HG02981 (cell line): ENCODE measurements around the gene DROSHA.

ENCODE experiments used
- ATAC-seq: cut with Tn5 transposase; IDR thresholded peaks from one replicate; pipeline ENCODE4 v1.9.1; 2021; ENCODE audit warnings: mild to moderate bottlenecking, moderate library complexity; ENCODE audit not compliant: unreplicated experiment

DROSHA gene

DNA sequence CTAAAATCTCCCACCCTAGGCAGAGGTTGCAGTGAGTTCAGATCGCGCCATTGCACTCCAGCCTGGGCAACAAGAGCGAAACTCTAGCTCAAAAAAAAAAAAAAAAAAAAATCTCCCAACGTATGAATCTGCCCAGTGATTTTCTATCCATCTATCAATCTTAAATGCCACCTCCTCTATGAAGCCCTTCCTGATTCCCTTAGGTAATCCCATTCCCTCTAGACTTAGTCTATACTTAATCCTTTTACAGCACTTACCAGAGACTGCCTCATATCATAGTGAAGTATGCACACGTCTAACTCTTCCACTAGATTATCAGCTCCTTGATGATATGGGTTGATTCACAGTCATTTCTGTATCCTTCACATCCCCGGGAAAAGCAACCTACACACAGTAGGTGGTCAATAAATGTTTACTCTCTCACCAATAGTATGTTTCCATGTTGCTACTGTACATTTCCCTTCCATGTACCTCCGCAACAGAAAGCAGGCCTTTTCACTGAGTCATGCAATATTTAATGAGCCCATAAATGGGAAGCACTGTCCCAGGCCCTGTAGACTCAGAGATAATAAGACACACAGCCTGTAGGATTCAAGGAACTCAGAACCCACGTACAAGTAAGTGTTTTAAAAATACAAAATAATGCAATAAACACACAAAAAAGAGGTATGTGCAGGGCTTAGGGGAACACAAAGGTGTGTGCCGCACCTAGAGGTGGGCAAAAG lies 1.2 kb downstream of the DROSHA start:
- ATAC-seq = no peak

DNA sequence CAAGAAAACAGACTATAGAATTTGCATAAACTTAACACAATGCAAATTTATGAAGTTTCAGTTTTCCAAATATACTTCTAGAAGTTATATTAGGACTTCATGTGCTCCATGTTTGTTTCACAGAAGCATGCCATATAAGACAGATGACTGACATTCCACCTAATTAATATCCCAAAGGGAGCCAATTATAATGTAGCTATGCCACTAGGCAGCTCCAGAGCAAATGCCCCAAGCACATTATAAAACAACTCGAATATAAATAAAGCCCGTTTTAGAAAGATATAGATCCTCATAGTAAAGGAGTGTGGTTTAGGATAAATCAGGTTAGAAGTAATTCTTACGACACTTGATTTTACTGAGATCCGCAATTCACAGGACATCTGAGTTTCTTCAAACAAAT lies 8.9 kb downstream of the DROSHA start:
- ATAC-seq = no peak

DNA sequence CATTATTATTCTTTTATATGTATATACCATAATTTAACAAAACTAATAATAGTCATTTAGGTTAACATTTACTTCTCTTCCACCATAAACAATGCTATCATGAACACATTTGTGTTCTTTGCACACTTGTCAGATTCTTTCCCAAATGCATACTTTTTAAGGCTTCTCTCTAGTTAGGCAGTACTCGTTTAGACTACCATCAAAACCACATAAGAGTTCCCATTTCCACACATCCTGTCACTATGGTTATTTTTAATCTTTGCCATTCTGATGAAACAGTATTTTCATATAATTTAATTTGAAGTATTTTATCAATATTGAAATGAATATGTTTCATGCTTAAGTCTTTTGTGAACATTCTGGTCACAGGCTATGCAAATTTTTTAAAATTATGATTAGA lies 15.1 kb downstream of the DROSHA start:
- ATAC-seq = no peak

DNA sequence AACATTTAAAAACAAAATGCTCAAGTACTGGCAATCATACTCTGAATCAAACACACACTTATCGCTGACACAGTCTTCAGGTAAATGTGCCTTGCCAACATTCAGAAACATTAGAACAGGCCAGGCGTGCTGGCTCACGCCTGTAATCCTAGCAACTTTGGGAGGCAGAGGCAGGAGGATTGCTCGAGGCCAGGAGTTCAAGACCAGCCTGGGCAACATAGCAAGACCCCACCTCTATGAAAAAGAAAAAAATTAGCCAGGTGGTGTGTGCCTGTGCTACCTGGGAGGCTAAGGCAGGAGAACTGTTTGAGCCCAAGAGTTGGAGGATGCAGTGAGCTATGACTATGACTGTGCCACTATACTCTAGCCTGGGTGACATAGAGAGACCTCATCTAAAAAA lies 20.6 kb downstream of the DROSHA start:
- no peak for ATAC-seq

DNA sequence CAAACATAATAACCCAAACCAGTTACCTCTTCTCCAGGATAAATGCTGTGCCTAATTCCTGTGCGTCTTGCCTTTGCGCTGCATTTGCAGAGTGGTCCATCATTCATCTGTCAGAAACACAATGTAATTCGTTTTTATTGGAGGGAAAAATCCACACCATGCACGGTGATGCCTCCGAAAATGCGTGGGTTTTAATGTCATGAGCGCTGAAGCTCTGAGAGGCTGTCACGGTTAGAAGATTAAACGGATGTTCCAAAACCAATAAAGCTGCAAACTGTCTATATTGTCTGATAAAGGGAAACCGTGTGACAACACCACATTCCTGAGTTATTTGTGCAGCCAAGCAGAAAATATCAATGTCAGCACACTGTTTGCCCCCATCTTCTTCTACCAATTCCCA lies 27.4 kb downstream of the DROSHA start:
- ATAC-seq = no peak

DNA sequence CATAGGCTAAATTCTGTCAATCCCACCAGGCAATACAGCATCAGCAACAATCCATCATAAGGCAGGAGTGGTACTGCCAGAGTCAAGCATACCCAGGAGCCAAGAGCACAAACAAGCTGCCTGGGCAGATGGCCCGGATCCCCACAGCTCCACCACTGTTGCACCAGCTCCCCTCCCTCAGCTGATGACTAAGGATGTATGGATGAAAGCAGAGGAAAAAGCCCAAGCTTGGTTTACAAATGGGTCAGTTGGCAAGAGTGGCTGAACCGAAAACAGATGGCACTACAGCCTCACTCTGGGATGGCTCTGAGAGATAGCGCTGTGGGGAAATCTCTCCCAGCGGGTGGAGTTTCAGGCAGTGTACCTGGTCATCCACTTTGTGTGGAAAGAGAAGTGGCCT lies 29.4 kb downstream of the DROSHA start:
- ATAC-seq = no peak

DNA sequence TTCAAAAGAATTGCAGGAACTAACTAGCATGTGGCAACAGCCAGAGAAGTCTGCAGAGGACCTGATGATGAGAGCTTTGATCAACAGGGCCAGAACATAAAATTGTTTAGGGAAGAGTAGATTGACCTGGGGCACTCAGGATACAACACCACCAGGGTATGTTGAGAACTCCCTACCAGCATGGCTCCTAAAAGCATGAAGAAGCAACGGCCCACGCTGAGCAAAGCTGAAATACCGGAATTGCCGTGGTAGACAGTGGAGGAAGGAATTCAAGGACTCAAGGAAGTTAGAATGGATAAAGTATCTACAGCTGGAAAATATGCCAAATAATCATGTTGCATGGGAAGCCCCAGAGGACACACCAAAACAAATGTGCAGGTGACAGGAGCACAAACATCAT lies 31.6 kb downstream of the DROSHA start:
- ATAC-seq = no peak

DNA sequence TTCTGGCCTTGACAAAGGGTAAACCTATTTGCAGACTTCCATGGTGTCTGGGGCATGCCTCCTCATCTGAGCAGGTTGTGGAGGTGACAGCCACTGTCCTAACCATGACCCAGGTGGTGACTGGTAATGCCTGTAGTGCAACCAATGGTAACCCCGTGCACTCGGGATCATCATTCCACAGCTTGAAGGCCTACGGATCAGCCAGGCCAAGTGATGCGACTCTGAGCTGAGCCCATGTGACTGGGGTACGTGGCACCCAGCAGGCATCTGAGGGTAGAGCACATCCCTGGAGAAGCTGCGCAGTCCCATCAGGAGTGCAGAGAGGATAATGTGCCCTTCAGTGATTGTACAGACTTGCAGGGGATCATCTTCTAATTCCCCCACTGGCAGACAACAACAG lies 35.0 kb downstream of the DROSHA start:
- no peak for ATAC-seq

DNA sequence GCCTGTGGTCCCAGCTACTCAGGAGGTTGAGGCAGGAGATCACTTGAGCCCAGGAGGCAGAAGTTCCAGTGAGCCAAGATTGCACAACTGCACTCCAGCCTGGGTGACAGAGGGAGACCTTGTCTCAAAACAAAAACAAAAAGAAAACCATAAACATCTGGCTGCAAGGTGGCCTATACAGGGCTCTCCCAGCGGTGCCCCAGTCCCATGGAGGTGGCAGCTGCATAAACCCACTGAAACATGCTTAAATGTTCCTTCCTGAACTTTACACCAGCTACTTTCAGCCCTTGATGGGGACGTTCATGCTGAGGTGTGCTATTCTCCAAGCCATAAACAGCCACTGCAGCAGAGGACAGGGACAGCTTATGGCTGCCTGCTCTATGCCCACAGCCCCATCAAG lies 35.6 kb downstream of the DROSHA start:
- no peak for ATAC-seq

DNA sequence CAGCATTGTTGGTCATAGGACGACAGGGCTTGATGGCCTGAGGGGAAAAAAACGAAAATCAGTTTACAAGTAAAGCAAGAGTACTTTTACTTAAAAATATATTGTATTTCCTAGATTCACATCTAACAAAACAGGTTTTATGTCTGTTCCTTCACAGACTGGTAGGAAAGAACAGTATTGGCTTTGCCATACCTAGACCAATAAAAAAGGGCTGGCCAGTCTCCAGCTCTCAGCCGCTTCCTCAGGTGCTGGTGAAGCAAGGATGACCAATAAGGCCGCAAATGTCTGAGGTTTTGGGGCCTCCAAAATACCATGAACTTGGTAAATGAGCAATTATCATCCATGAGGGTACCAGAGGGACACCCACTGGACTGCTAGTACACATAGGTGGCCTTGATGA lies 36.6 kb downstream of the DROSHA start:
- no peak for ATAC-seq

DNA sequence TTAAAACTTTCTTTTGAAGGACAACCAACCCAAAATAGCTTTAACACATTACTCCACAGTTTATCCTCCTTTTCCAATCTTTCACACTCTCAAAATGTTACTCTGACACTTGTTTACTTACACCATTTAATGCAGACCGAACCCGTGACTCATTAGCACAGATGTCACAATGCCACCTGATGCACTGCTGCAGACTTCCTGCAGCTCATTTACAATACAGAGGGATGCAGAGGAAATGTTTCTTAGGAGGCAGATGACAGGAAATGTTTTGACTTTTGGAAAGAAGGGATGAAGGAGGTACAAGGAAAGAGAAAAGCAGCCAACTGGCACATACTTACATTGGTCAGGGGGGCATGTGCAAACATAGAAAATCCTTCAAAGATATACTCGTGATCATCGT lies 39.0 kb downstream of the DROSHA start:
- ATAC-seq = no peak

DNA sequence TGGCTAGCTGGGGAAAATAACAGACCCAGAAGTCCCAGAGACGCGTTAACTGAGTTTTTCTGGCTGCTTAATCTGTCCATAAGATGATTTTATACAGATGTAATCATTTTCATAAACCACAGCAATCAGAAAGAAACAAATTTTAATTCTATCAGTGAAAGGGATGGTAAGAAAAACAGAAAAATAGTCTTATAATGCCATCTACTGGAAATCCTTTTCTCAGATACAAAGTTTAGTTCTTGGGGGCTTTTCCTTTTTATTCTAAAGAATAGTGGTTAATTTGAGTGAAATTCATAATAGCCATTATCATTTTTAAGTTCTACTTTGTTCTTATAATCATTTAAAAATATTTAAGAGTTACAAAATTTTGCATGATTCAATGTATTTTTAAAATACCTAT lies 44.4 kb downstream of the DROSHA start:
- ATAC-seq = no peak

DNA sequence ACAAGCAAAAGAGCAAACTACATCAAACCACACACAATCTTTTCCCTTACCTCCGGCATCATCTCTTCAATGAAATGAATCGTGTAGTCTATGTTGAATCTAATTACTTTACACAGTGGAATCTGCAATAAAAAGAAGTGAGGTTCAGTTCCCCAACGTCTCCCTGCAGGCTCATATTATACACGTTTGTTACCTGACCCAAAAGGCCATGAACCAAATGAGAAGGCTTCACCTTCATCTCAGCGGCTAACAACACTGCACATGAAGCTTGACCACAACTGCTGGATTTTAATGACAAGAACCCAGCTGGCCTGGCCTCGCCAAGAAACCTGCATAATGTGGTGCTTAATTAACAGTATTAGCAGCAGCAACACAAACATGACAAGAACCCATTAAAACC lies 45.5 kb downstream of the DROSHA start:
- ATAC-seq = no peak

DNA sequence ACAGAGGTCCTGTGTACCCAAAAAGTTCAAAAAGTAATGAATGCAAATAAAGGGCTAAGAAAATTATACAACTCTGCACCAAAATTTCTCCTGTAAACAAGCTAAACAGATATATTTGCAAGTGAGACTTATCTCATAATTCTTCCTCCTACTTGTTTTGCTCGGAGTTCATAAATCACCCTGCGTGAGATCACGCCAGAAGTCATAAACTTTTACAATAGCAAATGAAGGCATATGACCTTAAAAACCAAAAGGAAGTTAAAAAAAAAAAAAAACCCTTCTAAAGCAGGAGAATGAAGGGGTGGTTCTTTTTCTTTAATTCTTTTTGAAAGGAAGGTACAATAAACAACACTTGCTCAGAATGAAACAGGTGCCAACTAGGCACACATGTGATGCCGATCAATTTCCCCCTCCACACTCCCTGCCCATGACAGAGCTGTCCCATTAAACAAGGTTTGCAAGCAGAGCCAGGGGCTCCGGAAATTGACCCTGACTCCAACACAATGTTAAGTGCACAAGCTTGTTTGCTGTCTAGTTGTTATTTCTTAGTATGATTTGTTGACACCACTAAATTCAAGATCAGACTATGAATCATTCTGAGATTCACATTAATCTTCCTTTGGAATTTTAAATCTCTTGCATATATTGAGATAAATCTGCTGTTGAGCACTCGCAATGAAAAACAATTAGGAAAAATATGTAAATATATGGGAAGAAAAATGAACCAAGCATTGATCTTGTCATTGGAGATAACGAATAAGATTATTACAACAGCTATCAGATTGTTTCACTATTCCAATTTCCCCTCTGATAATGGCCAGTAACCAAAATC lies 46.3 kb downstream of the DROSHA start:
- ATAC-seq = no peak

DNA sequence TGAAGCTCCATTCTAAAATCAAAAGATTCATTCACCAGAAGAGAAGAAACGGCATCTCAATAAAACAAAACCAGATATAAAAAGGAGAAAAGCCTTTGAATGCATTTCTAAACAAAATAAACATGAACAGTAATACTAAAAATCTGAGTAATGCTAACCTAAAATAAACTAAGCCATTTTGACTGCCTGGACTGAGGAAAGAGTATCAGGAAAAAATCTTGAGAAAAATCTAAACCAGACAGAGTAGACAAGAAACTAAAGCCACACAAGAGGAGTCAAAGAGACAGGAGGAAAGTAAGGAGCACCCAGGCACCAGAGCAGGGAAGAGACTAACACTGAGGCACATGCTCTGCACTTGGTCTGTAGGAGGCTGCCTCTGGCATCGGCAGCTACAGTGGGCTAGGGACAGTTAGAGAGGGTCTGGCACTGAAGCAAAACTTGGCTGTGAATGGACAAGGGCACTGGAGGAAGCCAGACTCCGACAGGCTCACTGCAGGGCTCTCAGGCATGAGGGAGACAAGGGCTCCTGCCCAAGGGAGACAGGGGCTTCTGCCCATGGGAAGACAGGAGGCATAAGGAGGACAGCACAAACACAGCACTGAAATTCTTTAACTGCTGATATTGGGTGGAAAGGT lies 50.2 kb downstream of the DROSHA start:
- no peak for ATAC-seq

DNA sequence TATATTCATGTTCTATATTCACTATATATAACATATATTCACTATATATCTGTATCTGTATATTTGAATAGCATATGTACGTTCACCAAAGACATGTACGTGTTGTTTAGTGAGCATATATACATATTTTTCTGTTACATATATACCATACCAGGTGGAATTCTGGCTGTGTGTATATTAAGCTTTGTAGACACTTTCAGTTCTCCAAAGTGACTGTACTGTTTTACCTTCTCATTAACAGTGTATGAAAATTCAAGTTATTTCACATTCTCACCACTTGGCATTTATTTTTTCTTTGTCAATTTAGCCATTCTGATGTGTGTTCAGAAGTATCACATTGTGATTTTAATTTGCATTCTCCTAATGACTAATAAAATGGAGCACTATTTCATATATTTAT lies 52.2 kb downstream of the DROSHA start:
- no peak for ATAC-seq

DNA sequence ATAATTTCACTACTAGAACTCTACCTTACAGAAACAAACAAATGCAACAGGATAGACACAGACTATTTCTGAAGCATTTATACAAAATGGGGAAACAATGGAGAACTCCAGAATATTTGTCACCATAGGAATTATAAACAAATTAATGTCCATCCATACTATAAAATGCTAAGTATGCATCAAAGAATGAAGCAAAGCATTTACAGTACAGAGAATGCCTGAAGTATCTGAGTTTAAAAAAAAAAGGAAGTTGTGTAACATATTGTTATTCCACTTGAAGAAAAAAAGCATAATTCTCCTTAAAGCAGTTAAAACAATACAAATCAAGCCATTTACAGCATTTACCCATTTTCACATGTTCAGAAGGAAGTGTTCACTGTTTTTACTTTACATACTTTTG lies 53.0 kb downstream of the DROSHA start:
- no peak for ATAC-seq

DNA sequence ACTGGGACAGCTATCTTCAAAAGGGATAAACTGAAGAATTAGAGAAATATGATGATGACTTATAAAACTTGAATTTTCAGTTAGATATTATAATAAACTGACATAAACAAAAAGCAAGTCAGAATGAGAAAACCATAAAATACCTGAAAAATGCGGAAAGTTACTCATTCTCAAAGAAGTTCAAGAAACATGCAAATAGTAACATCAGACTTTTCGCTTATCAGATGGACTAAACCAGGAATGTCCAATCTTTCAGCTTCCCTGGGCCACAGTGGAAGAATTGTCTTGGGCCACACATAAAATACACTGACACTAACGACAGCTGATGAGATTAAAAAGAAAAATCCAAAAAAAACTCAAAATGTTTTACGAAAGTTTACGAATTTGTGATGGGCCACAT lies 53.9 kb downstream of the DROSHA start:
- no peak for ATAC-seq

DNA sequence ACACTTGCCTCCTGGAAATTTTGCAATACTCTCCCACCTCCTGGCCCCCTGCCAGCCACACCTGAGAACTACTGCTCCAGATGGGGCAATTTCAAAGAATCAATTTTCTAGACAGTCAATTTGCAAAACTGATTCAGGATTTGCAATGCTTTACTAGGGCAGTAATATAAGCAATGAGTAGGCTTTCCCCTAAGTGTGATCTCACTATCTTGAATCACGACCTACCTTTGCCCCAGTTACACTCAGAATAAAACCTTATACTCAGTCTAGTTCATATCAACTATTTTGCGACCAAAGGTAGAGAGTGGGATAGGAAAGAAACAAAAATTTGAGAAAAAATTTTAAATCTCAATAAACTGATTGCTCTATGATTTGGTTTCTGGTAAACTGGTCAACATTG lies 54.4 kb downstream of the DROSHA start:
- ATAC-seq = no peak

DNA sequence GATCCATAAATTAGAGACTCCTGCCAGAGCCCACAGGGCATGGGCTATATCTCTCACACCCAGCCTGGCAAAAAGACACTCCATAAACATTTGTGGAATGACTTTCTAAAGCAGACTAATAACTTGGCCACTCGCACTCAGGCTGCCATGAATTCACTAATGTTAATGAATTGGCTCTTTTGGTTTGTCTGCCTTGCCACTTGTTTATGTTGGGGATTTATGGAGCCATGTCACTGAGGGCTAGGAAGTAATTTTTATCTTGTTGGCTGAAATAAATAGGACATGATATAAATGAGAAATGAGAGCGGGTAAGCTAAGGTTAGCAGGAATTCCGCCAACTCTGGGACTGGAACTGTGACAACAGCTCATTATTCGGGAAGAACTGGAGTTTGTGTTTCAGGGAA lies 55.2 kb downstream of the DROSHA start:
- no peak for ATAC-seq

DNA sequence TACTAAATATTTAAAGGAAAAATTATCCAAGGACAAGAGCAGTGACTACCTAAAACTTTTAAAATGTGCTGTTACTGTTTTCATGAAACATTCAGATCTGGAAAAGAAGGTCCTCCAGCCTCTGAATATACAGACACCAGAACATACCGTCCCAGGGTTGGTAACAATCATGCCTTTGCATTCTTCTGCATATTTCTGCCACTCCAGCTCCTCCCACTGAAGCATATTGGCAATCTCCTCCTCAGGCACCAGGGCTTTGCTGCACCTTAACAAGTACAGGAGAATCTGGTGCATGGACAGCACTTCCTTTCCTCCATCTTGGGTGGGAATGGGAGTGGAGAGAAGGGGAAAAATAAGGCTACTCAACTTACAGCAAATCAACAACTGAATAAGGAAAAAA lies 60.0 kb downstream of the DROSHA start:
- no peak for ATAC-seq

DNA sequence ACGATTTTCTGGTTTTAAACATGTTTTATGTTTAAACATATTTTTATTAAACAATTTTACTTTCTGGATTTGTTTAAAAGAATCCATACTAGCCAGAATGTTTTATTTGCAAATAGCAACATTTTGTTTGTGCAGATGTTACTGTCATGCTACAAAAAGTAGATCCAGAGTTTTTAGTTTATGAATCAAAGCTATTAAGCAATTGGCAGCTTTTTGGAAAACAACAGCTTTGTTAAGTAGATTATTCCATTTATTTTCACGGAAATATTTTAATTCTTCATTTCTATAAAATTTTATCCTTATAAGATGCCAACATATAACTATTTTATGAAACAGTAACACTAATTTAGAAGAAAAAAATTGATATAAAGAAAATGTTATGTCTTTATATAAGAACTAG lies 60.9 kb downstream of the DROSHA start:
- no peak for ATAC-seq
